Panc1 (cell line): ENCODE data around the gene FAR2. TPM values are rescaled to one million over a fixed set of nuclear protein-coding genes. Genes with fewer than 3 reads are reported as not detected.

Experiments
- ATAC-seq: fragments of 200-7000 bp; cut with Tn5 transposase; 2 replicates; pipeline ENCODE4 v1.9.1; 2020; ENCODE audit warnings: mild to moderate bottlenecking, moderate library complexity
- BruUV-seq: library from RNA; stranded (reverse); fragments of 400-500 nt; replicated peaks from 2 replicates; lab custom pipeline; 2021; lab: Mats Ljungman, UMichigan
- CTCF ChIA-PET: fragments of 300-600 bp; sonication (Branson Sonifier 250); formaldehyde crosslinking; loops from one replicate; lab custom pipeline; 2022; ENCODE audit warnings: antibody characterized with exemption; lab: Charles Lee
- POLR2A ChIA-PET: fragments of 300-600 bp; sonication (Branson Sonifier 250); formaldehyde crosslinking; loops from one replicate; lab custom pipeline; 2022; ENCODE audit warnings: antibody characterized with exemption; lab: Charles Lee
- DNase-seq: peaks from one replicate; pipeline ENCODE4 v3.0.0-alpha.2; 2010; ENCODE audit warnings: low read depth, low spot score
- H3K27ac ChIP-seq: 2 replicates; pipeline ENCODE4 v1.5.1; 2011; ENCODE audit warnings: mild to moderate bottlenecking, low read length, inconsistent platforms
- H3K27me3 ChIP-seq: fragments of 200-500 bp; sonication (Bioruptor generic); 2 replicates; pipeline ENCODE4 v1.6.0; 2014; ENCODE audit warnings: low read length, inconsistent platforms; ENCODE audit not compliant: control insufficient read depth, insufficient read depth
- H3K36me3 ChIP-seq: fragments of 200-500 bp; sonication (Bioruptor generic); 2 replicates; pipeline ENCODE4 v1.5.1; 2014; ENCODE audit warnings: inconsistent platforms, mild to moderate bottlenecking, low read length, moderate library complexity; ENCODE audit not compliant: control insufficient read depth, insufficient read depth
- H3K4me1 ChIP-seq: 2 replicates; pipeline ENCODE4 v1.5.1; 2011; ENCODE audit warnings: inconsistent platforms, mild to moderate bottlenecking, low read length, moderate library complexity; ENCODE audit not compliant: control insufficient read depth, insufficient read depth
- H3K4me3 ChIP-seq, 2 experiments: 2 replicates each; pipeline ENCODE4 v1.5.1; 2011 to 2012; ENCODE audit warnings: low read depth in 2 of 2, low read length in 2 of 2, mild to moderate bottlenecking in 2 of 2, inconsistent platforms in 1 of 2, moderate library complexity in 1 of 2
- H3K9me3 ChIP-seq: fragments of 200-500 bp; sonication (Bioruptor generic); 2 replicates; pipeline ENCODE4 v1.5.1; 2014; ENCODE audit warnings: low read depth, mild to moderate bottlenecking, inconsistent platforms, low read length, moderate library complexity; ENCODE audit not compliant: control insufficient read depth, insufficient read depth
- POLR2AphosphoS5 ChIP-seq: IDR thresholded peaks from 2 replicates; pipeline ENCODE4 v1.6.1; 2012; ENCODE audit warnings: mild to moderate bottlenecking, low read depth, low read length, moderate library complexity
- REST ChIP-seq, 2 experiments: IDR thresholded peaks; 2 replicates each; pipeline ENCODE4 v1.6.1; 2011 to 2012; ENCODE audit warnings: low read depth in 2 of 2, control low read depth in 1 of 2, low read length in 1 of 2, mild to moderate bottlenecking in 1 of 2, moderate library complexity in 1 of 2; ENCODE audit not compliant: insufficient read depth in 1 of 2
- SIN3A ChIP-seq: IDR thresholded peaks from 2 replicates; pipeline ENCODE4 v1.6.1; 2012; ENCODE audit warnings: low read depth, mild to moderate bottlenecking, low read length, moderate library complexity, borderline replicate concordance; ENCODE audit not compliant: insufficient read depth
- TCF7L2 ChIP-seq: IDR thresholded peaks from 2 replicates; pipeline ENCODE4 v1.6.1; 2011; ENCODE audit warnings: mild to moderate bottlenecking, low read depth, low read length, inconsistent platforms
- in situ Hi-C: cut with HindIII; loops from 2 replicates; pipeline ENCODE4 v1.10.0; 2016; ENCODE audit warnings: low sequenced_read_pairs, low pct_unique_long_range_greater_than_20kb
- intact Hi-C: fragments of 100-400 bp; cut with micrococcal nuclease; formaldehyde crosslinking; loops from one replicate; pipeline ENCODE4 v1.10.0; 2022; ENCODE audit not compliant: unreplicated experiment
- total RNA-seq: library from RNA; stranded (reverse); gene quantifications from one replicate; pipeline ENCODE4 v1.2.1, GENCODE V29; 2021; ENCODE audit not compliant: unreplicated experiment
- TF ChIP-seq, protein P1 (sequence below): fragments of 450-650 bp; IDR thresholded peaks from 2 replicates; pipeline ENCODE4 v1.5.1; 2017; ENCODE audit warnings: mild to moderate bottlenecking

Gene FAR2
- total RNA-seq, 1 experiment from 2014 or later: 6.2 TPM

GRCh38 chr12:29229158-29229505, 80.1 kb downstream of the FAR2 start:
- Histone ChIP-seq H3K36me3 (no peaks in the 10 kb centered on the region), H3K27me3 (no peaks in the 10 kb centered on the region), H3K9me3 (no peaks in the 10 kb centered on the region), H3K4me1 (no peaks in the 10 kb centered on the region), H3K4me3 (no peak overlapping the region), H3K27ac (no peak overlapping the region)
- ChIA-PET CTCF (no interaction called here), POLR2A (no interaction called here)
- DNase-seq: no peak
- TF ChIP-seq POLR2AphosphoS5: no peak
- no peak for TF ChIP-seq REST (IDR thresholded peaks at IDR 0.05; ENCODE audit: insufficient read depth in 1 of 2, low read depth in 2 of 2, low read length in 1 of 2)
- TF ChIP-seq, protein P1, sequence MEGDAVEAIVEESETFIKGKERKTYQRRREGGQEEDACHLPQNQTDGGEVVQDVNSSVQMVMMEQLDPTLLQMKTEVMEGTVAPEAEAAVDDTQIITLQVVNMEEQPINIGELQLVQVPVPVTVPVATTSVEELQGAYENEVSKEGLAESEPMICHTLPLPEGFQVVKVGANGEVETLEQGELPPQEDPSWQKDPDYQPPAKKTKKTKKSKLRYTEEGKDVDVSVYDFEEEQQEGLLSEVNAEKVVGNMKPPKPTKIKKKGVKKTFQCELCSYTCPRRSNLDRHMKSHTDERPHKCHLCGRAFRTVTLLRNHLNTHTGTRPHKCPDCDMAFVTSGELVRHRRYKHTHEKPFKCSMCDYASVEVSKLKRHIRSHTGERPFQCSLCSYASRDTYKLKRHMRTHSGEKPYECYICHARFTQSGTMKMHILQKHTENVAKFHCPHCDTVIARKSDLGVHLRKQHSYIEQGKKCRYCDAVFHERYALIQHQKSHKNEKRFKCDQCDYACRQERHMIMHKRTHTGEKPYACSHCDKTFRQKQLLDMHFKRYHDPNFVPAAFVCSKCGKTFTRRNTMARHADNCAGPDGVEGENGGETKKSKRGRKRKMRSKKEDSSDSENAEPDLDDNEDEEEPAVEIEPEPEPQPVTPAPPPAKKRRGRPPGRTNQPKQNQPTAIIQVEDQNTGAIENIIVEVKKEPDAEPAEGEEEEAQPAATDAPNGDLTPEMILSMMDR: no peak
- no peak for TF ChIP-seq SIN3A
- TF ChIP-seq TCF7L2: no peak
- intact Hi-C loops: no loop called here
- no TSS peak for BruUV-seq
- ATAC-seq: no peak
- in situ Hi-C loops: no loop called here

GRCh38 chr12:29229937-29230336, 80.9 kb downstream of the FAR2 start:
- ATAC-seq (no peak), DNase-seq (no peak)
- H3K27ac ChIP-seq: no peak overlapping the region
- intact Hi-C loops (no loop called here), in situ Hi-C loops (no loop called here)
- POLR2A ChIA-PET: no interaction called here
- no peaks in the 10 kb centered on the region for H3K4me1 ChIP-seq
- H3K4me3 ChIP-seq: no peak overlapping the region
- no TSS peak for BruUV-seq
- CTCF ChIA-PET: no interaction called here
- H3K9me3 ChIP-seq: no peaks in the 10 kb centered on the region
- H3K27me3 ChIP-seq: no peaks in the 10 kb centered on the region
- TF ChIP-seq SIN3A: no peak
- TF ChIP-seq POLR2AphosphoS5: no peak
- TF ChIP-seq, protein P1: no peak
- no peak for TF ChIP-seq TCF7L2
- TF ChIP-seq REST (IDR thresholded peaks at IDR 0.05; ENCODE audit: insufficient read depth in 1 of 2, low read depth in 2 of 2, low read length in 1 of 2): no peak
- H3K36me3 ChIP-seq: no peaks in the 10 kb centered on the region
